ENCODE measurements around the gene GAL.
"Not testable (repeated sequence)": the region's sequence is repeated elsewhere in the genome, so short reads cannot be mapped to it uniquely, and the experiment has no call there.

Gene GAL, protein sequence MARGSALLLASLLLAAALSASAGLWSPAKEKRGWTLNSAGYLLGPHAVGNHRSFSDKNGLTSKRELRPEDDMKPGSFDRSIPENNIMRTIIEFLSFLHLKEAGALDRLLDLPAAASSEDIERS

DNA sequence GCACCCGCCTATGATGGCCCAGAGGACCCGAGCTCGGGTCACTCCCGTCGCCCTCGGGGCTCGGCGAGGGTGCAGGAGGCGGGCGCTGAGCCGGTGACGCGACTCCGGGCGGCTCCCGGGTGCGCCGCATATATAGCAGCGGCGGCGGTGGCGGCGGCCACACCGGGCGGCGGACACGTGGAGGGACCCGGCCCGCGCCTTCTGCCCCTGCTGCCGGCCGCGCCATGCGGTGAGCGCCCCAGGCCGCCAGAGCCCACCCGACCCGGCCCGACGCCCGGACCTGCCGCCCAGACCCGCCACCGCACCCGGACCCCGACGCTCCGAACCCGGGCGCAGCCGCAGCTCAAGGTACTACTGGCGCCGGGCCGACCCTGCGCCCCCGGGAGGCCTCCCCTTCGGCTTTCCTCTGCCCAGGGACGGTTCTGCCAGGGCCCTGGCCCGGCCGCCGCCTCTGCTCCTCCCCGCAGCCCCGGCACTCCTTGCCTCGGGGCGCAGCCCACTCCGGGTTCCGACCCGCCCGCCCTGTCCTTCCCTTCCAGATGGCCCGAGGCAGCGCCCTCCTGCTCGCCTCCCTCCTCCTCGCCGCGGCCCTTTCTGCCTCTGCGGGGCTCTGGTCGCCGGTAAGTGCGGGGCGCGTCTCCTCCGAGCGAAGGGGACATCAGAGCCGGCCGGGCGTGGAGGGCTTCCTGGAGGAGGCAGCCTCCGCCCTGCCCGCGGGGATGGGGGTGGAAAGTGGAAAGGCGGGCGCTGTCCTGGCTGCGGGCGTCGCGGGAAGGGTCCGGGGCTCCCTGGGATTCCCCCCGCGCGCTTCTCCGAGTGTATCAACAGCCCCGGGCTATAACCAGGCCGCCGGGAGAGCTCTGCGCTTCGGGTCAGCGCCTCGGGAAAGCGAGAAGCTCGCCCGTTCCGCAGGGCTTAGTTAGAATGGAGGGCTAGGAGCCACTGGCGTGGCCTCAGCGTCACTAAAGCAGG lies at the start of gene GAL:
Gene GAL (plus strand): TSS at position 160 of the 972 bp plus-strand sequence. CDS start 380 bp downstream, at position 540.
- no peak for DNase-seq

DNA sequence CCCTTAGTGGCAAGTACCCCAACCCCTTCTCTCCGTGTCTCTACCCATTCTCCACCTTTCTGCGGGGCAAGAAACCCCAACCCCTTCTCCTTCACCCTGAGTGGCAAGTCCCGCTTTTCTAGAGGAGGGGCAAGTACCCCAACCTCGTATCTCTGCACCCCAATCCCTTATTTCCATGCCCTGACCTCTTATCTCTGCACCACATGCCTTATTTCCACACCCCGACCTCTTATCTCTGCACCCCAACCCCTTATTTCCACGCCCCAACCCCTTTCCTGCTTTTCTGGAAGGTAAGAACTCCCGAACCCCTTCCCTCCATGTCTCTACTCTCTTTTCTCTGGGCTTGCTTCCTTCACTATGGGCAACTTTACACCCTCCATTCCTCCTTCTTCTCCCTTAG lies 49.7 kb upstream of the GAL start:
- not testable (repeated sequence) for DNase-seq

DNA sequence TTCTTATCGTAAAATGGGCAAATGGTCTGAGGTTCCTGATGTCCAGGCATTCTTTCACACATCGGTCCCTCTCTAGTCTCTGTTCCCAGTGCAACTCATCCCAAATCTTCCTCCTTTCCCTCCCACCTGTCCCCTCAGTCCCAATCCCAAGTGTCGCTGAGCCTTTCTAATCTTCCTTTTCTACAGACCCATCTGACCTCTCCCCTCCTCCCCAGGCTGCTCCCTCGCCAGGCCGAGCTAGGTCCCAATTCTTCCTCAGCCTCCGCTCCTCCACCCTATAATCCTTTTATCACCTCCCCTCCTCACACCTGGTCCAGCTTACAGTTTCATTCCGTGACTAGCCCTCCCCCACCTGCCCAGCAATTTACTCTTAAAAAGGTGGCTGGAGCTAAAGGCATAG lies 49.2 kb upstream of the GAL start:
- not testable (repeated sequence) for DNase-seq

DNA sequence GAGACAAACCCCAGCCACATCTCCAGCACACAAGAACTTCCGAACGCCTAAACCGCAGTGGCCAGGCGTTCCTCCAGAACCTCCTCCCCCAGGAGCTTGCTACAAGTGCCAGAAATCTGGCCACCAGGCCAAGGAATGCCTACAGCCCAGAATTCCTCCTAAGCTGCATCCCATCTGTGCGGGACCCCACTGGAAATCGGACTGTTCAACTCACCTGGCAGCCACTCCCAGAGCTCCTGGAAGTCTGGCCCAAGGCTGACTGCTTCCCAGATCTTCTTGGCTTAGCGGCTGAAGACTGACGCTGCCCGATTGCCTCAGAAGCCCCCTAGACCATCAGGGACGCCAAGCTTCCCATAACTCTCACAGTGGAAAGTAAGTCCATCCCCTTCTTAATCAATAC lies 48.5 kb upstream of the GAL start:
- not testable (repeated sequence) for DNase-seq

DNA sequence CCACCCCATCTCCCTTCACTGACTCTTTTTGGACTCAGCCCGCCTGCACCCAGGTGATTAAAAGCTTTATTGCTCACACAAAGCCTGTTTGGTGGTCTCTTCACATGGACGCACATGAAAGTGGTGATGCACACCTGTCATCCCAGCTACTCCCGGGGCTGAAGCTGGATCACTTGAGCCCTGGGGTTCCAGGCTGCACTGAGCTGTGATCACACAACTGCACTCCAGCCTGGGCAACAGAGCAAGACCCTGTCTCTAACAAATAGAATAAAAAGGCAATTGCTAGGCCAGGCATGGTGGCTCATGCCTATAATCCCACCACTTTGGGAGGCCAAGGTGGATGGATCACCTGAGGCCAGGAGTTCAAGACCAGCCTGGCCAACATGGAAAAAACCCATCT lies 45.0 kb upstream of the GAL start:
- DNase-seq: not testable (repeated sequence)

DNA sequence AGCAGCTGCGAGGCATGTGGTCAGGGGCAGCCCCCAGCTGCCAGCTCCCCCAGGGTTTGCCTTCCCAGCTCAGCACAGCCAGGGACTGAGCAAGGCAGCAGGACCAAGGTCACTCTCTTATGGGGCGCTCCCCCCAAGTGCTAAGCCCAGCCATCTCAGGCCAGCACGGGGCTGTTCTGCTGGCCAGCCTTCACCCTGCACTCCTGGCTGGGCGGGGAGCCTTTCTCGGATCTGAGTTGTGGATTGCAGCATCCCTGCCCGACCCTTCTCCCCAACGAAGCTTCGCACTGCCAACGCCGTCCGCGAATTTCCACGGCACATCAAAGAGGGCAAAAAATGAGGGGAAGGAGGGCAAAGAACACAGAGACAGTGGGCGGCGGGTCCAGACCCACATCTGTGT lies 42.5 kb upstream of the GAL start:
- DNase-seq: no peak

DNA sequence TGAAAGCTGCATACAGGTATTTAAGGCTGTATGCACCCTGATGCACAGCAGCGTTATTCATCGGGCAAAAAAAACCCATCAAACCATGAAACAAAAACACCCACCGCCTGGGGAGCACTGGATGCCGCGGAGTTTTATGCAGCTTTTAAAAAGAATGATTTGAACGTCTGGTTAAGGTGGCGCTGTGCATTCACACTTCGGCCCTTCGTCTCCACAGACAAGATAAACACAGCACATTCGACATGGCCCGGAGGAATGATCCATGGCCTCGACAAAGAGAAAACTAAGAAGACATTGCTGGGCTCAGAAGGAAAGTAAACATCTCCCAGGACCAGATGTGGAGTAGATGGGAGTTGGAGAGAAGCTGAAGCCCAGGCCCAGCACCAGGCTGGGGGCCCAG lies 40.8 kb upstream of the GAL start:
- no peak for DNase-seq

DNA sequence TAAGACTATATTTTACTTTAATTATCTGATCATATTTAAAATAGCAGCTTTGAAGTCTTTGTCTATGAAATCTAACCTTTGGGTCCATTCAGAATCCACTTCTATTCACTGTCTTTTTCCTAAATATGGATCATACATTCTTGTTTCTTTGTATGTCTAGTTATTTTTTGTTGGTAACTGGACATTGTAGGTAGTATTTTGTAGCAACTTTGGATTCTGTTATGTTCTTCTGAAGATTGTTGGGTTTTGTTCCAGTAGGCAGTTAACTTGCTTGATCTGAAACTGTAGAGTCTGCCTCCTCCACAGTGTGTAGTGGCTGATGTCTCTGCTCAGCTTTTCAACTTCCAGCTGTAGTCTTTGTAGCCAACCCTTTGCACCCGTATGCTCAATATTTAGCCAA lies 37.5 kb upstream of the GAL start:
- no peak for DNase-seq

DNA sequence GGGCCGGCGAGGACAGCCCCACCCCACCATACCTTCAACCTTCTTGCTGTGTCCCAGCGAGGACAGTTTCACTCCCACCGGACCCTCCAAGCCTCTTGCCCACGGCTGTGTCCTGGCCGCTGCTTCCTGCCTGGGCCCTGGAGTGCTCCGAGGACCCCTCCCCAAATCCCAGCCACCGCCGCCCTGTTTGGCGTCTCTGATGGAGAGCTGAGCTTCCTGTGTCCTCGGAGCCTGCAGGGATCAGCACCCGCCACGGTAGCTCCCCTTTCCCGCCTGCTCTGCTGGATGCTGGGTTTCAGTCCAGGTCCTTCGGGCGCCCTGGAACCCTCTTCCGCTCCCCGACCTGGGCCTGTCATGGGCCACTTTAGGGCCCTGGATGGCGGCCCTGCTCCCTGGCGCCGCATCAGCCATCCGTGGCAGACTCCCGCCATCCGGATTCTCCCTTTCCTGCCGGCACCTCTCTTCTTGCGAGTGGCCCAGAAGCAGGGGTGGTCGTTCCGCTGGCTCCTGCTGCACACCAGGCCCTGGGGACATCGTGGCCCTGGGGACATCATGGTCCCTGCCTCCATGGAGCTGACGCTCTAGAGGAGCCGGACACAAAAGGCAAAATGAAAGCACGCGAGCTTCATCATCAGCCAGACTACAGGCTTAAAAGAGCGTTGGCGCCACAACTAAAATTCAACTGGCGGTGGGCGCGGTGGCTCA lies 34.3 kb upstream of the GAL start:
- DNase-seq: no peak

DNA sequence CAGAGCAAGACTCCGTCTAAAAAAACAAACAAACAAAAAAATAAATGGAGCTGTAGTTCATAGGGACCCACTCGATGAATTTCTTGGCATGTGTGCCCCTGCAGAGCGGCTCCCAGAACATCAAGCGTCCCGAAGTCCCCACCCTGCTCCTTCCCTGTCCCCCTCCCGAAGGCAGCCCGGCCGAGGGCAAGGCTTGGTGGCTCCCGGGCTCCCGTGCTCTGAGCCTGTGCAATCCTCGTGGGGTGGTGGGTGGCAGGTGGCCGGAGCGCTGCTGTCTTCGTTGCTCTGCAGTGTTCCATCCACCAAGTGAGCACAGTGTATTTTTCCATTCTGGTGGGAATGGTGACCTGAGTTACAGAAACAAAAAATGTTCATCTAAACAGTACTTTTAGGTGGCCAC lies 33.5 kb upstream of the GAL start:
- DNase-seq: no peak

DNA sequence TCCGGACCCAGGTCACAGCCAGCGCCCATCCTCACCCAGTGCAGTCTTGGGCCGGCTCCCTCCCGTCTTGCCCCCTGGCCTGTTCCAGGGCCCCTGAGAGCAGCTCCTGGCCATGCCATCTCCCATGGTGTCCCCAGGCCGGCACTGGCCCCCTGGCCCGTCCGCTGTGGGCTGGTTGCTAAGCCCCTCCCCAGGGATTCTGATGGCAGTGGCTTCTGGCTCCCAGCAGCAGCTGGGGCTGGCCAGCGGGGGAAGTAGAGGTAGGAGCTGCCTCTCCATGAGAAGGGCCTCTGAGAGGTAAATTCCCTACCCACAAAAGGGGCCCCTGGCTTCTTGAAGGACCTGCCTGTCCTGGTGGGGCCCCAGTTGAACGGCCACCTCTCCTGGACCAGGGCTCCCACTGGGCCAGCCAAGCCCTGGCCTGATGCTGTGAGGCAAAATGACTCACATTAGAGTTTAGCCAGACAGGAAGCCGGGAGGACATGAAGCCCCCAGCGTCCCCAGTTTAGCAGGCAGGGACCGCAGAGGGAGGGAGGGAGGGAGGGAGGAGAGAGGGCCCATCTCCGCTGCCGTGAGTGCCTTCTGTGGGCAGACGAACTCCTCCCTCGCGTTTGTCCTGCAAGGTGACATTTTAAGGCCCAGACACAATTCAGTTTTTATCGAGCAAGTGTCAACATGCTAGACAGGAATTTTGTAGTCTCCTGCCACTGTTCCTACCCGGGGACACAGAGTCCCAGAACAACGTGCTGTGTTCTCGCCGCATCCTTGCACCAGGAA lies 32.9 kb upstream of the GAL start:
- DNase-seq: no peak

DNA sequence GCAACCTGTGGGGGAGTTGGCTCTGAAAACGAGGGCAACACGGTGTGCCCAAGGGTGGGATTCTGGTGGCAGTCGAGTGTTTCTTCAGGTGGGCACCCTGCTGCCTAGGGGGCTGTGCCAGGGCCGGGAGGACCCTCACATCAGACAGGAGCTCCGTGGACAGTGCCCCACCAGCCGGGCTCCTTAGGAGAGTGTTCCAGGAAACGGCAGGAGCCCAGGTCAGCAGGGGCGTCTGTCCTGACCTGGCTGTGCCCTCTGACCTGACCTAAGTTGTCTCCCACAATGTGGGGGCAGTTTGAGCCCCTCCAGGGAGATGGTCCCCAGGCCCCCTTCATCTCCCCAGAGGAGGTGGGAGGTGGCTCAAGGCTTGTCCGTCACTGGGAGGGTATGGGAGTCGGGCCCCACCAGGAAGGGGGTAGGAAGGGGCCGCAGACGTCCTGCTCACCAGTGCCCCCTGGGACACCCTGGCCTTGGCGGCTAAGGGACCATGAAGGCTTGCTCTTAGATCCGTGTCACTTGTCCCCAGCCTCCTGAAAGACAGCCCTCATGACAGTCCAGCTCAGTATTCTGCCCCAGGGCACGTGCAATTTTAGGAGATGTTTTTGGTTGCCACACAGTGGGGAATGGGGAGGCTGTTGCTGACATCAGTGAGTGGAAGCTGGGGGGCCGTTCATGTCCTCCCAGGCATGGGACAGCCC lies 32.2 kb upstream of the GAL start:
- no peak for DNase-seq

DNA sequence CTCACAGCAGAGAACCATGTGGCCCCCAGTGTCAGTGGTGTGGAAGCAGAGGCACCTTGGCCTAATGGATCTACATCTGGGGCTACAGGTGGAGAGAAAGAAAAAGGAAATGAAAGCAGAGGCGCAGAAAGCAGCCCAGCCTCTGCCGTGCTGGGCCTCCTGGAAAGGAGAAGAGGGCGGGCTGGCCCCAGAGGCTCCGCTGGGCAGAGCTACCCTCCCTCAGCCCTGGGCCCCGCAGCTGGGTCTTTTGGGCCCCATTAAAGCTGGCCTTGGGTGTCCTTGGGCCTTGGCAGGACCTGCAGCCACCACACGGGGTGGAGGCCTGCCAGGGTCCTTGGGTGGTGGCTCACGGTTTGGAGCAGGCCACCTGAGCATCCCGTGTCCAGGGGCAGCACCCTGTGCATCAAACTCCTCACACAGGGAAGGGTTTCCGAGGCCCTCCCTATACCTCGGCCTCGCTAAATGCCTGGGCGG lies 31.6 kb upstream of the GAL start:
- DNase-seq: no peak

DNA sequence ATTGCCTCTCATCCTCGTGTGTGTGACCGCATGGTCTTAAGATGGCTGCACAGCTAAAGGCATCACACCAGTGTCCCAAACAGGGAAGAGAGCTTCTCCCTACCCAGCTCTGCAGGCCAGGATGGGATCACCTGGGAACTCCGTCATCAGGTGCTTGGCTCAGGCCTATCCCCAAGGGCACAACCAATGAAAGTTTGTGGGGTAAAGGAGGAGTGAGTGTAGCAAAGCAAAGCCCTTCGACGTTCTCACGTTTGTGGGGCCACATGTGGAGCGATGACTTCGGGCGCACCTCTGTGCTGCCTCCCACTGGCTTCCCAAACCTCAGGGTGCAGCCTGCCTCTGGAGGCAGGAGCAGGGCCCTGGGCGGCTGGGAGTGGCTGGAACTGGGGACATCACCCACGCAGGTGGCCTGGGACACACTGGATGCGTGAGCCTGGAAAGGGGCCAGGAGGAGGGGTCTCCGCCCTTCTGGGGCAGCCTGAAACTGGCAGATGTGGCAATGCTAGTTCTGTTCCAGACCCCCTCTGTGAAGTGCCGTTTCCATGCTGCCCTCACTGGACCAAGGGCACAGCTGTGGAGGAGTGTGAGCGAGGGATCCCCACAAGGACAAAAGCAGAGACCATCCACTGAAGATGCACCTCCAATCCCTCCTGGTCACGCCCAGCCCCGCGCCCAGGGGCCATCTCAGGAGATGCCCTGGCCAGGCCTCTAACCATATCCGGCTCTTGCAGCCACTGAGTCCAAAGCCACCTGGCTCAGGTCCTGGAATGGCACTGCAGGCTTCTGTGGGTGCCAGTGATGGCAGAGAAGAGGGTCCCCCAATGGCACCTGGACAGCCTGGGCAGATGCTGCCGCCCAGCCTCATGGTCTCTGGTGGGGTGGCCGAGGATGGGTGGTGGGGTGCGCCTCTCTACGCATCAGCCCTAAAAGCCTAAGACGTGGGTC lies 30.6 kb upstream of the GAL start:
- DNase-seq: no peak

DNA sequence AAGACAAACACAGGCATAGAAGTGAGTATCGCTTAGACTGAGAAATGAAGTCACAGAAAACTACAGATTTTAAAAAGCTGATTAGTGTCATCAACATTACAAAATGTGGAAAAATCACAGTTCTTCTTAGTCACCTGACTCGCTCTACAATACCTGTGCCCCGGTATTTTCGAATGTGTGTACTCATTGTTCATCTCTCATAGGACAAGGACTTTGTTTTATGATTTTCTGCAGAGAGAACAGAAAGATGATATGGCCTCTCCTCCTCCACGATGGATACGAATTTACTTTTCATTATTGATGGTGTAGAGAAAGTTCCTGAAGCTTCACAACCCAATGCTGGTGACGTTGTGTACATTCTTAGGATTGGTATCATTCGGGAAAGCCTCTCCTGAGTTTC lies 29.4 kb upstream of the GAL start:
- DNase-seq: no peak

DNA sequence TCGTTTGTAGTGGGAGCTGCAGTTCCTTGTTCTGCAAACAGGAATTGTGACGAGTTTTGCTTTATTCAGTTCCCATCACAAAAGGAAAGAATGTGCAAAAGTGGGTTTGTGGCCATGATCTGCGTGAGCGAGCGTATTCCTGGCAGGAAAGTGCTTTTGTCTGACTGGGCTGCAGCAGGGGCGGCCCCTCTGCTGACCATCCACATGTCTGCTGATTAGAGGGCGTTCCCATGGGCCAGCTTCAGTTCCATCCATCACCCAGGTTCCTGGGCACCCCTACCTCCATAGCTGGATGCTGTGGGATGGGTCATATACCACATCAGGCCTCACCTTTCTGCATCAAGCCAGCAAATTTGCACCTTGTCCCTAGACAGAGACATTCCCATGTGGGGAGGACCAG lies 28.9 kb upstream of the GAL start:
- DNase-seq: no peak

DNA sequence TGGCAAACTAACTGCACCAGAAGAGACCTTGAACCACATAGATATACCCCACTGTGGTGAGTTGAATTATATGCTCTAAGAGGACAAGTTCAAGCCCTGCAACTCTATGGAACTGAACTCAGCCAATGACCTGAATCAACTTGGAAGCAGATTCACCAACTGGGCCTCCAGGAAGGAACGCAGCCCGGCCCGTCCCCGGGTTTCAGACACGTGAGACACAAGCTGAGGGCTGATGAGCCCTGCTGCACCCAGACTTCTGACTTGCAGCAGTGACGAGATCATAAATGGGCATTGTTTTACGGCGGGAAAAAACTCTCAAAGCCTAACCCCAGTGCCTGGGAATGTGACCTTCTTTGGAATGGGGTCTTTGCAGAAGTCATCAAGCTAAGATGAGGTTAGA lies 28.5 kb upstream of the GAL start:
- DNase-seq: no peak

DNA sequence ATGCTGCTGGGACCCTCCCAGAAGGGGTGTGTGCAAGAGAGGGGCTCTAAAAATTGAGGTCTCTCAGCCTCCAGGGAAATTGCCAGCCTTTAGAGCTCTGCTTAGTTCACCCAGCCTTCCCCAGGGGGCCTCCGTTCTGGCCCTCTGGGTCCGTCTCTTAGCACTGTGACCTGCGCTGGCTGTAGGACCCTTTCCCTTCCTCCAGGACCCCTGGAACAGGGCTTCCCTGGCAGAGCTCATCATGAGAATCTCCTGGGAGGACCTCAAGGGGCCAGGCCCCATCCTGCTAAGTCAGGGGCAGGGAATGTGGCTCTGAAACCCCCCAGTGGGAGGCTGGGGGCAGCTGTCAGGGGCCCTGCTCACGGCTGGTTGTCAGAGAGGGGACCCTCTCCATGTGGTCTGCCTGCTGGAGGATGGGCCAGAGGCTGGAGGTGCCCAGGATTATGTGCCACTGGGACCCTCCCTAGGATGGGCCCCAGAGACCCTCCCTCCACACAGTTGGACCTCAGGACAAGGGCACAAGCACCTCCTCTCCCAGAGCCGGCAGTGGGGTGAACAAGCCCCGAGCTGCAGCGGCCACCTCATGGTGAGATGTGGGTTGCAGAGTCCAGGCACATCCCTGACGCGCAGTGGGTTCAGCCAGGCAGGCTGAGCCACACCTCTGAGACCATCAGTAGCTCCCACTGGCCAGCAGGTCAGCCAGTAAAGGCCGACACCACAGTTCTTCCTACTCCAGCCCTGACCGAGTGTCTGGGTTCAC lies 27.1 kb upstream of the GAL start:
- DNase-seq: no peak

DNA sequence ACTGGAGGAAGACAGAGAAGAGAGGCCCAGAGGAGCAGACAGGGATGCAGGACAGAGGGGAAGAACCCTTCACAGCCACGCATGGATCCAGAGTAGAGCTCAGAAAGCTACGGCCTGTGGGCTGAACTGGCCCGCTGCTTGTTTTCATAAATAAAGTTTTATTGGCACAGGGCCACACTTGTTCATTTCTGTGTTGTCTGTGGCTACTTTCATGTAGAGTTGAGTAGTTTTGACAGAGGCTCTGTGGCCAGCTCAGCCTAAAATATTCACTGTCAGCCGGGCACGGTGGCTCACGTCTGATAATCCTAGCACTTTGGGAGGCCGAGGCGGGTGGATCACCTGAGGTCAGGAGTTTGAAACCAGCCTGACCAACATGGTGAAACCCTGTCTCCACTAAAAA lies 26.2 kb upstream of the GAL start:
- DNase-seq: no peak

DNA sequence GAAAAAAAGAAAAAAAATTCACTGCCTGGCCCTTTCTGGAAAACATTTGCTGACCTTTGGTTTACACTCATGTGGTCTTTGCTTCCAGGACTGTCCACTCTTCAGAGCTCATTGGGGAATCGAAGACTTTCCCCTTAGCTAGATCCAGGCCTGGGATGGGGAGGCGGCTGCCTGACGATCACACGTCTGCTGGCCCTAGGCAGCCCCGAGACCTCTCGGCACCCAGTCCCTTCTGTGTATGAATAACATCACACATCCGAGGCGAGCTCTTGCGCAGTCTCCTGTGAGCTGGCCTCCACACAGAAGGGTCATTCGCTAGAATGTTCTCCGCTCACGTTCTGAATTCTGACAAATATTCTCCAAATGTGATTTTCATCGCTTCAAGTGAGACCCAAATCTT lies 25.7 kb upstream of the GAL start:
- DNase-seq: no peak
